Neural cell (in vitro differentiated cells): ENCODE data around the gene UTS2. TPM values are rescaled to one million over a fixed set of nuclear protein-coding genes. Genes with fewer than 3 reads are reported as not detected.

ENCODE experiments used
- H2AFZ ChIP-seq: fragments of 200-600, 300-800 bp; sonication (generic), shearing (Covaris generic); 2 replicates; pipeline ENCODE4 v1.6.0; 2014; ENCODE audit warnings: low read depth, mild to moderate bottlenecking, antibody characterized with exemption, low read length, moderate library complexity
- H3F3A ChIP-seq: fragments of 200-600 bp; shearing (Covaris generic); 2 replicates; pipeline ENCODE4 v1.6.1; 2016; ENCODE audit warnings: mild to moderate bottlenecking, moderate library complexity, mixed read lengths, antibody characterized with exemption, low read length; ENCODE audit not compliant: insufficient read depth, poor library complexity, severe bottlenecking
- H3K27ac ChIP-seq: fragments of 200-600, 300-800 bp; sonication (generic), shearing (Covaris generic); 2 replicates; pipeline ENCODE4 v1.5.1; 2014; ENCODE audit warnings: mild to moderate bottlenecking, low read length, moderate library complexity
- H3K27me3 ChIP-seq: fragments of 300-800, 200-600 bp; sonication (generic), shearing (Covaris generic); 2 replicates; pipeline ENCODE4 v1.6.0; 2014; ENCODE audit warnings: mild to moderate bottlenecking, low read depth, low read length, moderate library complexity; ENCODE audit not compliant: insufficient read depth
- H3K36me3 ChIP-seq: fragments of 300-800, 200-600 bp; sonication (generic), shearing (Covaris generic); 2 replicates; pipeline ENCODE4 v1.5.1; 2014; ENCODE audit warnings: mild to moderate bottlenecking, antibody characterized with exemption, low read length, moderate library complexity; ENCODE audit not compliant: insufficient read depth
- H3K4me2 ChIP-seq: fragments of 300-800, 200-600 bp; sonication (generic), shearing (Covaris generic); 2 replicates; pipeline ENCODE4 v1.6.0; 2014; ENCODE audit warnings: mild to moderate bottlenecking, low read length
- H3K4me3 ChIP-seq: fragments of 300-800, 200-600 bp; sonication (generic), shearing (Covaris generic); 2 replicates; pipeline ENCODE4 v1.5.1; 2014; ENCODE audit warnings: mild to moderate bottlenecking, low read length, moderate library complexity
- H3K79me2 ChIP-seq: fragments of 200-600 bp; shearing (Covaris generic); replicated peaks from 2 replicates; pipeline ENCODE4 v1.6.0; 2014; ENCODE audit warnings: mild to moderate bottlenecking, low read length, moderate library complexity; ENCODE audit not compliant: insufficient read depth
- H3K9ac ChIP-seq: fragments of 300-800, 200-600 bp; sonication (generic), shearing (Covaris generic); 2 replicates; pipeline ENCODE4 v1.6.1; 2016; ENCODE audit warnings: mild to moderate bottlenecking, low read length, mixed read lengths
- H3K9me2 ChIP-seq: fragments of 200-600 bp; shearing (Covaris generic); 2 replicates; pipeline ENCODE4 v1.6.1; 2016; ENCODE audit warnings: mild to moderate bottlenecking, low read length, mixed read lengths; ENCODE audit not compliant: insufficient read depth
- H3K9me3 ChIP-seq: fragments of 200-600, 300-800 bp; sonication (generic), shearing (Covaris generic); 2 replicates; pipeline ENCODE4 v1.6.1; 2016; ENCODE audit warnings: mild to moderate bottlenecking, mixed run types, low read length, moderate library complexity, mixed read lengths
- H4K20me1 ChIP-seq: fragments of 200-600 bp; shearing (Covaris generic); 2 replicates; pipeline ENCODE4 v1.6.1; 2016; ENCODE audit warnings: mild to moderate bottlenecking, mixed run types; ENCODE audit not compliant: insufficient read depth
- CTCF ChIP-seq: fragments of 450-650 bp; IDR thresholded peaks from 2 replicates; pipeline ENCODE4 v1.5.1; 2014; ENCODE audit warnings: antibody characterized with exemption, mild to moderate bottlenecking, moderate library complexity; ENCODE audit not compliant: poor library complexity, severe bottlenecking
- EP300 ChIP-seq: fragments of 450-650 bp; conservative IDR thresholded peaks from 2 replicates; pipeline ENCODE4 v1.6.1; 2014; ENCODE audit warnings: antibody characterized with exemption, mild to moderate bottlenecking, moderate library complexity; ENCODE audit not compliant: poor library complexity, severe bottlenecking
- EZH2 ChIP-seq: fragments of 200-600, 300-800 bp; shearing (Covaris generic), sonication (generic); IDR thresholded peaks from 2 replicates; pipeline ENCODE4 v1.6.1; 2014; ENCODE audit warnings: antibody characterized with exemption, low read length, borderline replicate concordance, mild to moderate bottlenecking; ENCODE audit not compliant: insufficient read depth, poor library complexity, severe bottlenecking
- MXI1 ChIP-seq: fragments of 450-650 bp; conservative IDR thresholded peaks from 2 replicates; pipeline ENCODE4 v1.6.1; 2014; ENCODE audit warnings: antibody characterized with exemption, mild to moderate bottlenecking; ENCODE audit not compliant: poor library complexity, severe bottlenecking
- POLR2AphosphoS5 ChIP-seq: IDR thresholded peaks from 2 replicates; pipeline ENCODE4 v1.6.1; 2012
- RAD21 ChIP-seq: fragments of 450-650 bp; conservative IDR thresholded peaks from 2 replicates; pipeline ENCODE4 v1.6.1; 2014; ENCODE audit warnings: antibody characterized with exemption, mild to moderate bottlenecking, moderate library complexity
- REST ChIP-seq: IDR thresholded peaks from 2 replicates; pipeline ENCODE4 v1.6.1; 2012; ENCODE audit warnings: borderline replicate concordance
- SMC3 ChIP-seq: fragments of 450-650 bp; conservative IDR thresholded peaks from 2 replicates; pipeline ENCODE4 v1.6.1; 2014; ENCODE audit warnings: antibody characterized with exemption, mild to moderate bottlenecking, moderate library complexity; ENCODE audit not compliant: poor library complexity
- TAF1 ChIP-seq: IDR thresholded peaks from 2 replicates; pipeline ENCODE4 v1.6.1; 2012; ENCODE audit warnings: low read depth
- polyA plus RNA-seq: library from polyadenylated mRNA; depleted of rRNA; stranded (reverse); fragments of >200 nt; gene quantifications from 2 replicates; pipeline ENCODE4 v1.2.3, GENCODE V29; 2014

Gene UTS2
- polyA plus RNA-seq, 1 donor from 2014 or later = 2.4 TPM

- Histone ChIP-seq H3K79me2 (no peaks in the 10 kb centered on the region), H3K9ac (no peak overlapping the region), H3K9me3 (no peaks in the 10 kb centered on the region), H3K27me3 (no peaks in the 10 kb centered on the region), H3K36me3 (no peaks in the 10 kb centered on the region), H3F3A (no peaks in the 10 kb centered on the region), H3K4me3 (no peak overlapping the region), H2AFZ (no peak overlapping the region), H3K27ac (no peak overlapping the region), H3K4me2 (no peak overlapping the region), H3K9me2 (no peaks in the 10 kb centered on the region), H4K20me1 (no peaks in the 10 kb centered on the region)
- TF ChIP-seq TAF1 (no peak), SMC3 (no peak), EP300 (no peak), POLR2AphosphoS5 (no peak), EZH2 (no peak), CTCF (no peak), MXI1 (no peak), REST (no peak), RAD21 (no peak)
Measured at GRCh38 chr1:7891804-7892203, 38.9 kb upstream of the UTS2 start.

GRCh38 chr1:7890853-7891252, 38.0 kb upstream of the UTS2 start:
- H3K9me3 ChIP-seq = no peaks in the 10 kb centered on the region
- no peak overlapping the region for H3K9ac ChIP-seq
- no peaks in the 10 kb centered on the region for H4K20me1 ChIP-seq
- H3K79me2 ChIP-seq = no peaks in the 10 kb centered on the region
- H3F3A ChIP-seq = no peaks in the 10 kb centered on the region
- H3K27me3 ChIP-seq = no peaks in the 10 kb centered on the region
- no peaks in the 10 kb centered on the region for H3K9me2 ChIP-seq
- H3K4me2 ChIP-seq = no peak overlapping the region
- TF ChIP-seq TAF1 (no peak), EZH2 (no peak), POLR2AphosphoS5 (no peak), RAD21 (no peak), CTCF (no peak), EP300 (no peak), SMC3 (no peak), REST (no peak), MXI1 (no peak)
- H3K27ac ChIP-seq = no peak overlapping the region
- H3K36me3 ChIP-seq = no peaks in the 10 kb centered on the region
- no peak overlapping the region for H2AFZ ChIP-seq
- H3K4me3 ChIP-seq = no peak overlapping the region
